GM21447 (cell line): ENCODE data around the gene ATG5.
"Not testable (repeated sequence)": the region's sequence is repeated elsewhere in the genome, so short reads cannot be mapped to it uniquely, and the experiment has no call there.

Experiments used
- ATAC-seq: cut with Tn5 transposase; IDR thresholded peaks from one replicate; pipeline ENCODE4 v1.9.1; 2021; ENCODE audit not compliant: unreplicated experiment

The ATG5 gene

GRCh38 chr6:106259748-106260147 lies 65.8 kb downstream of the ATG5 start:
- ATAC-seq, result not testable (repeated sequence)

DNA sequence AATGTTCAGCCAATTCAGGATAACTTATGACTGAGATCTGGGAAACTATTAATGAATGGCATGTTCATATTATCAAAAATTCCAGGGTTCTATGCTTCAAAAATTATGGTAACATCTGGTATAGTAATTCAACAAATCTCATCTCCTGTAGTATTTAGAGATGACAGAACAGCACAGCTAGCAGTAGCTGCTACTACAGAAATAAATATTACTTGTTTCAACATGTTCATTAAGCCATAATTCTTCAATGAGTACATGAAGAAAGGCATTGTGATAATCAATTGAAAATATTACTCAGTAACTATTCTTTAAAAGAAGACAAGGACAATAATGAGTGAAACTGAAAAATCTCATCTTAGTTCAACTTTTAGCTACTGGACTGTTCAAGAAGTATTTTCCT lies 66.8 kb downstream of the ATG5 start:
- ATAC-seq, result no peak

- ATAC-seq, result no peak
Measured at GRCh38 chr6:106257195-106257594, 68.4 kb downstream of the ATG5 start.

GRCh38 chr6:106256201-106256968 lies 69.2 kb downstream of the ATG5 start:
- no peak for ATAC-seq

DNA sequence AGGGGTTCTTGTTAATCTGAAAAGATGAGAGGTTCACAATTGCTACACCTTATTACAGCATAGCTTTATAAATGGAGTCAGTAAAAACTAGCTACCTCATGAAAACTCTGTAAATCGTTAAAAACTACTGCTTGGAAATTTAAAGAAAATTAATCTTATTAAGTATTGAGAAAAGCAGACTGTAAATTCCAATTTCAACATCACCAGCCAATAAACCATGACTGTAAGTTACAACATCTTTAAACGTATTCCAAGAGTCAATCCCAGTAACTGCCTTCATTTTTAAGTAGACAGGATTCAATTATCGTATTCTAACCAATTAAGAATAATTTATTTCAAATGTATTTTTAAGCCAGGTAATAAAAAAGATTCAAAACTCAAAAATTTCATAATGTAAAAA lies 70.3 kb downstream of the ATG5 start:
- no peak for ATAC-seq

DNA sequence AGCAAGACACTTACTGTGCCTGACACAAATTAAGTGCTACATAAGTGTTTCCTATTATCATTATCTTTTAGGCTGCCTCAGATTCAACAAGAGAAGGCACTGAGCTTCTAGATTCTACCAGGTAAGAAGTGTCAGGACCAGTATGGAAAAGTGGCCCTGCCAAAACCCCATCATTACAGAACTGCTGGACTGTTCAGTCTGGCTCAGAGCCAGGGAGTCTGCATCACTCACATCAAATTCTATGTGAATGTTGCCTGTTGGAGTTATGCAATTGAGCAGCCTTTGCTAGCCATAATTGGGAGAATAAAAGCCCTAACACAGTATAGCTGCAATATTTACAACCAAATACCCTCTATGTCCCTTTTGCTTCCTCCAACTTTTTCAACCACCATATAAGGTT lies 70.9 kb downstream of the ATG5 start:
- ATAC-seq, result no peak

DNA sequence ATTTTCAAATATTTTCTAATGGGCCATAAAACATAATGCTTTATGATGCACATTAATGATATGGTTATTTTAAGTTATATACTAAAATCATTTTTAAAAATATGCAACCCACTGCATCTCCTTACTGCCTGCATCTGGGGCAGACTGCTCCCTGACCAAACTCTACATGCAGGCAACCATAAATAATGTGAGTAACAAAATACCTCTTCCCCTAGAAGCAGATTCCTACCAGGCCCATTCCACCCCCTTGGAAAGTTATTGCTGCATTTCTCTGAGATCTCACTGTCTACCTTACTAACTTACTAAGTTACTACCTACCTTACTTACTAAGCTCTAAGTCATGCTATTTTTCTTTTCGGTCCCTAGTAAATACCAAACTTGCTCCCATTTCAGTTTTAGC lies 71.8 kb downstream of the ATG5 start:
- ATAC-seq, result no peak

DNA sequence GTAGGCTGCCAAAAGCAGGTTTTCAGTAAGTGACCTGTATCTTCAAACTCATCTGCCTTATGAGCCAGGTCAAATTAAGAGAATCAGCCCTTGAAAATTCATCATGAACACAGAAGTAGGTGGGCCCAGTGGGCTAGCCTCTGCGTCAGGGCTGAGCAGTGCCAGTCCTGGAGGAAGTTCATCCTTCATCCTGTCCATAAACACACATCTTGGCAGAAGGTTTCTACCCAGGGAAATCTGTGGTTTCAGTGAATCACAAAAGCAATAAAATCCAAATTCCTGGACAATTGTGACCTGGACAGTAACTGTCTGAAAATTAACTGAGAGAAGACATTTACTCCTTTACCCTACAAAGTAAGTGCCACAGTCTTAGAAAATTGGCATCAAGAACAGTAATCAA lies 72.4 kb downstream of the ATG5 start:
- ATAC-seq, result no peak

DNA sequence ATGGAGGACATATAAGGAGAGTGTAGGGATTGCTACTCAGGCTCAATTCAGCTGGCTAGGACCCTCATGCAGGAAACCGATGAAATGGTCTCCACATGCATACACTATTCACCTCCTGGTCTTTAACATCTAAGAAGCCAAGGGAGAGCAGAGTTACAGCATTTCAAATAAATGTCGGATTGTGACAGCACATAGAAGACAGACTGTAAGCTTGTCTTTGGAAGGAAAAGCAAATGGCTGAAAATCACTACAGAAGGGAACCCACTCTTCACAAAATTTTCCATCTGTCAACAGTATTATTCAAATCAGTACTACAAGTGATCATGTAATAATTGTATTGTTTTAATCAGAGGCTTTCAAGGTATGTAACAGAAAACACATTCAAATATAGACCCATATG lies 72.9 kb downstream of the ATG5 start:
- no peak for ATAC-seq

DNA sequence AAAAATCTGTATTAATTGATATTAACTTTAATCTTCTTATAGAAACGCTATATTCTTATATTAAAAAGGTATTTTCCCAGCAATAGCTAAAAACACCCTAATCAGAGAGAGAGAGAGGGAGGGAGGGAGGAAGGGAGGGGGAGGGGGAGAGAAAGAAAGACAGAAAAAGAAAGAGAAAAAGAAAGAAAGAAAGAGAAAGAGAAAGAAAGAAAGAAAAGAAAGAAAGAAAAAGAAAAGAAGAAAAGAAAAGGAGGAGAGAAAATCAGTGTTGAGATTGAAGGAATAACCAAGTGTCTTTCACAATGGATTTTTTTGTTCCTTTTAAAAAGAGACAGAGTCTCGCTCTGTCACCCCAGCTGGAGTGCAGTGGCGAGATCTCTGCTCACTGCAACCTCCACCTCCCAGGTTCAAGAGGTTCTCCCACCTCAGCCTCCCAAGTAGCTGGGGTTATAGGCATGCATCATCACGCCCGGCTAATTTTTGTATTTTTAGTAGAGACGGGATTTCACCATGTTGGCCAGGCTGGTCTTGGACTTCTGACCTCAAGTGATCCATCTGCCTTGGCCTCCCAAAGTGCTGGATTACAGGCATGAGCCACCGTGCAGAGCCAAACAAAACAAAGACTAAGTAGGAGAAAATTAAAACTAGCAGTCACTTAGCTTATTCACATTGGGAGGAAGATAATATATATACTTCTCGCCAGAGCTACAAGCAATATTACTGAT lies 73.9 kb downstream of the ATG5 start:
- ATAC-seq, result not testable (repeated sequence)

DNA sequence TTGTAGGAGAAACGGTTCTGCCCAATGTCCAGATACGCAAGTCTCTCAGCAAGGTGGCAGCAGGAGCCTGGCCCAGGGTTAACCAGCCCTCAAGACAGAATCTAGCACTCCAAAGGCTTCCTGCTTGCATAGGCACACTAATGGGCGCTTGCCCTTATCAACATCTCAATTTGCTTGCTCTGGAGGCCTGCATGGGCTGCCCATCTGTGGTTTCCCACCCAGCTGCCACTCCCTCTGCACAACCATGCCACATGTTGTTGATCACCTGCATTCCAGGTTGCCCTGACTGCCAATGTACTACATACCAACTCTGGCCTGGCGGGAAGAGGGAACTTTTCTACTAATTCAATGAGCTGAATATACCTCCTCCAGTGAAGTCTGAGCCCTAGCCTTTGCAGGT lies 74.6 kb downstream of the ATG5 start:
- ATAC-seq, result no peak

- ATAC-seq, result no peak
Measured at GRCh38 chr6:106249658-106250057, 75.9 kb downstream of the ATG5 start.

GRCh38 chr6:106247733-106248132 lies 77.8 kb downstream of the ATG5 start:
- no peak for ATAC-seq

- no peak for ATAC-seq
Measured at GRCh38 chr6:106247293-106247692, 78.3 kb downstream of the ATG5 start.

DNA sequence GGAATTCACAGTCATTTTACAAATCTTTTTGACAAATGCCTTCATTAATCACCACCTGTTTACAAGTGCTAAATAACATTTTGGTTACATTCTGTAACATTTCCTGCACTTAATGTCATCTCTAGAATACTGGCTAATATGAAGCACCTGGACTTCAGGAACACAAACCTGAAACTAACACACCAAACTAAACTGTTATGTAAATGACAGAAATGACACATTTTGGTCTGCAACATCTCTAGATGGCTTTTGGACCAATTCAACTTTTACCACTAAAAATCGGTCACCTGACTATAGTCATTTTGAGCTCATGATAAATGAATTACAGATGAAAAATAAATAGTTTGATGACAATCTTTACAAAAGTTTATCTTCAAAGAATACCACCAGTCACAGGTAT lies 80.6 kb downstream of the ATG5 start:
- peak; percentile 71 for ATAC-seq

GRCh38 chr6:106244521-106244920 lies 81.0 kb downstream of the ATG5 start:
- ATAC-seq, result no peak

DNA sequence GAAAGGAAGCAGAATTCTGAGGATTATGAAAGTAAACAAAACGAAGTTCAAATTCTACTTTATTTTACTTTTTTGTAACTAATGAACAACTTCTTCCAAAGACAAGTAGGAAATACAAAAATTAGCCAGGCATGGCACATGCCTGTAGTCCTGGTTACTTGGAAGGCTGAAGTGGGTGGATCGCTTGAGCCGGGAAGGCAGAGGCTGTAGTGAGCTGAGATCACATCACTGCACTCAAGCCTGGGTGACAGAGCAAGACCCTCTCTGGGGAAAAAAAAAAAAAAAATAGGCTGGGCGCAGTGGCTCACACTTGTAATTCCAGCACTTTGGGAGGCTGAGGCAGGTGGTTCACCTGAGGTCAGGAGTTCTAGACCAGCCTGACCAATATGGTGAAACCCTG lies 82.3 kb downstream of the ATG5 start:
- no peak for ATAC-seq

GRCh38 chr6:106241498-106241897 lies 84.1 kb downstream of the ATG5 start:
- ATAC-seq, result no peak

DNA sequence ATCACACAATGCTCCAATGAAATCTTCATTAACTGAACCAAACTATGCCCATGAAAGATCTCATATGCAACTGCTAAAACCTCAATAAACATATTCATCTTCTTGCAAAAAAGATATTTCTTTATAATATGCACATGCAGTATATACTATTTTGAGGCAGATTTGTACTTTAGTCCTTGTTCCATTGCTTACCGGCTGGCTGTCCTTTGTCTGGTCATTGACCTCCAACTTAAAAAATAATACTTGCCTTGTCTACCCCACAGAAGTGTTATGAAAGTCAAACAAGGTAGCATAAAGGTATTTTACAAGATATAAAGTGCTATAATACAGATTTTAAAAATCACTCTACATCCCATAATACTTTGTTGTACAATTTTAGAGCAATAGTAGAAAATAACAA lies 88.3 kb downstream of the ATG5 start:
- no peak for ATAC-seq

GRCh38 chr6:106229876-106230445 lies 95.6 kb downstream of the ATG5 start:
- ATAC-seq, result not testable (repeated sequence)

- ATAC-seq, result no peak
Measured at GRCh38 chr6:106227612-106228507, 97.7 kb downstream of the ATG5 start.
